ENCODE data around the gene MCU. TPM values are rescaled to one million over a fixed set of nuclear protein-coding genes. Genes with fewer than 3 reads are reported as not detected.

Gene MCU
- total and polyA plus RNA-seq, 2 of the 4 experiments (the other 2 are of a cell fraction): 36.2 to 36.7 TPM

GRCh38 chr10:72658696-72659400, 33.1 kb upstream of the MCU start:
- H2AK9ac ChIP-seq (replicated peaks; ENCODE audit: low read depth, low read length, poor library complexity): no peak overlapping the region
- H3K9ac ChIP-seq (ENCODE audit: low read depth, low read length): no peak overlapping the region
- dilution Hi-C loops (cut with HindIII; ENCODE audit: low sequenced_read_pairs, unreplicated experiment) (no loop called here), in situ Hi-C loops (cut with MboI; ENCODE audit: low sequenced_read_pairs) (no loop called here), intact Hi-C loops (cut with micrococcal nuclease) (no loop called here)
- H2AK5ac ChIP-seq (ENCODE audit: low read depth, low read length): no peak overlapping the region
- no peak overlapping the region for H3K56ac ChIP-seq (ENCODE audit: extremely low read depth, insufficient read depth, low read length)
- no peak overlapping the region for H2BK20ac ChIP-seq (ENCODE audit: low read depth, low read length)
- no peak overlapping the region for H3K4ac ChIP-seq (ENCODE audit: low read depth, low read length)
- H3K18ac ChIP-seq (ENCODE audit: low read depth, low read length): no peak overlapping the region
- no peak overlapping the region for H3K4me3 ChIP-seq (ENCODE audit: insufficient read depth, low read depth, low read length)
- CTCF ChIA-PET: no interaction called here
- H3K14ac ChIP-seq (replicated peaks; ENCODE audit: low read depth, low read length): no peak overlapping the region
- H4K91ac ChIP-seq (ENCODE audit: insufficient read depth, low read depth, low read length): no peak overlapping the region
- WGBS, 2 experiments (ENCODE audit: extremely low coverage in 2 of 2, insufficient read length in 1 of 2): 80% methylated on average over 2 of the region's 5 CpGs; no CpG with 5 or more reads in 1 of the 2 experiments
- POLR2A ChIA-PET (ENCODE audit: unreplicated experiment): no interaction called here
- H2BK5ac ChIP-seq (ENCODE audit: low read depth, low read length, poor library complexity, severe bottlenecking): no peak overlapping the region
- no peak overlapping the region for H3K27ac ChIP-seq (ENCODE audit: insufficient read depth, low read length)
- H3K4me1 ChIP-seq (ENCODE audit: control insufficient read depth, insufficient read depth, low read length): no peaks in the 10 kb centered on the region
- no peak overlapping the region for H2BK15ac ChIP-seq (ENCODE audit: low read depth, low read length)
- H2AFZ ChIP-seq (replicated peaks; ENCODE audit: low read length, poor library complexity): no peak overlapping the region
- no peak for TF ChIP-seq BHLHE40 (IDR thresholded peaks at IDR 0.05; ENCODE audit: low read depth, low read length)
- TF ChIP-seq, protein P1, sequence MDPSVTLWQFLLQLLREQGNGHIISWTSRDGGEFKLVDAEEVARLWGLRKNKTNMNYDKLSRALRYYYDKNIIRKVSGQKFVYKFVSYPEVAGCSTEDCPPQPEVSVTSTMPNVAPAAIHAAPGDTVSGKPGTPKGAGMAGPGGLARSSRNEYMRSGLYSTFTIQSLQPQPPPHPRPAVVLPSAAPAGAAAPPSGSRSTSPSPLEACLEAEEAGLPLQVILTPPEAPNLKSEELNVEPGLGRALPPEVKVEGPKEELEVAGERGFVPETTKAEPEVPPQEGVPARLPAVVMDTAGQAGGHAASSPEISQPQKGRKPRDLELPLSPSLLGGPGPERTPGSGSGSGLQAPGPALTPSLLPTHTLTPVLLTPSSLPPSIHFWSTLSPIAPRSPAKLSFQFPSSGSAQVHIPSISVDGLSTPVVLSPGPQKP (IDR thresholded peaks at IDR 0.05; ENCODE audit: borderline replicate concordance, low read depth, low read length): no peak
- no peak for TF ChIP-seq RCOR1 (IDR thresholded peaks at IDR 0.05; ENCODE audit: insufficient replicate concordance, low read length)
- TF ChIP-seq RFX5 (IDR thresholded peaks at IDR 0.05; ENCODE audit: low read depth, low read length): no peak
- no peak for TF ChIP-seq POLR2A (IDR thresholded peaks at IDR 0.05; ENCODE audit: low read depth, low read length)
- TF ChIP-seq, protein P2, sequence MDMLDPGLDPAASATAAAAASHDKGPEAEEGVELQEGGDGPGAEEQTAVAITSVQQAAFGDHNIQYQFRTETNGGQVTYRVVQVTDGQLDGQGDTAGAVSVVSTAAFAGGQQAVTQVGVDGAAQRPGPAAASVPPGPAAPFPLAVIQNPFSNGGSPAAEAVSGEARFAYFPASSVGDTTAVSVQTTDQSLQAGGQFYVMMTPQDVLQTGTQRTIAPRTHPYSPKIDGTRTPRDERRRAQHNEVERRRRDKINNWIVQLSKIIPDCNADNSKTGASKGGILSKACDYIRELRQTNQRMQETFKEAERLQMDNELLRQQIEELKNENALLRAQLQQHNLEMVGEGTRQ (IDR thresholded peaks at IDR 0.05; ENCODE audit: low read depth, low read length): no peak
- no peak for TF ChIP-seq FOS (IDR thresholded peaks at IDR 0.05; ENCODE audit: low read depth, low read length)
- TF ChIP-seq CHD1 (IDR thresholded peaks at IDR 0.05; ENCODE audit: low read depth, low read length): no peak
- TF ChIP-seq MAZ (IDR thresholded peaks at IDR 0.05; ENCODE audit: borderline replicate concordance, low read depth, low read length): no peak
- TF ChIP-seq RAD21 (IDR thresholded peaks at IDR 0.05; ENCODE audit: low read length): no peak
- no peak for TF ChIP-seq SMC3 (IDR thresholded peaks at IDR 0.05; ENCODE audit: low read depth, low read length)
- H4K8ac ChIP-seq (ENCODE audit: low read depth in 2 of 2, low read length in 2 of 2): no peak overlapping the region
- H3K36me3 ChIP-seq (ENCODE audit: control insufficient read depth, insufficient read depth, low read length): no peaks in the 10 kb centered on the region
- no TSS peak for BruUV-seq (replicated peaks)
- no peak for DNase-seq
- no peak overlapping the region for H3K23ac ChIP-seq (ENCODE audit: low read depth, low read length)
- no peak overlapping the region for H4K5ac ChIP-seq (ENCODE audit: low read depth, low read length)
- no peaks in the 10 kb centered on the region for H4K20me1 ChIP-seq (ENCODE audit: insufficient read depth, low read length)
- H3K9me3 ChIP-seq (ENCODE audit: control insufficient read depth, insufficient read depth, low read length): no peaks in the 10 kb centered on the region
- 0 out of 2 replicates have a peak, but pooled peaks cover 3% of the 10 kb centered on the region for H3K9me1 ChIP-seq (ENCODE audit: insufficient read depth, low read length)
- H2BK120ac ChIP-seq (ENCODE audit: low read depth, low read length): no peak overlapping the region
- ATAC-seq (ENCODE audit: low read depth): no peak
- H3K27me3 ChIP-seq (ENCODE audit: control insufficient read depth, insufficient read depth, low read length): no peaks in the 10 kb centered on the region
- no peak overlapping the region for H3K4me2 ChIP-seq (ENCODE audit: low read depth, low read length)
- no peaks in the 10 kb centered on the region for H3K79me1 ChIP-seq (ENCODE audit: low read depth in 1 of 2, low read length in 2 of 2)

Measured in IMR-90 (cell line).